Heart left ventricle (tissue), 16 donors: ENCODE results near the gene RABGGTA. TPM values are rescaled to one million over a fixed set of nuclear protein-coding genes. Genes with fewer than 3 reads are reported as not detected.
A peak's percentile ranks its signal among the peaks of the same experiment; 100 is the strongest.

ENCODE experiments used
- ATAC-seq, 4 donors: fragments of 200-7000 bp; cut with Tn5 transposase; one replicate each; pipeline ENCODE4 v1.9.1; 2020 to 2022; ENCODE audit warnings: moderate library complexity in 4 of 4, mild to moderate bottlenecking in 3 of 4, moderate number of reproducible peaks in 1 of 4
- DNase-seq, 5 donors: peaks; one replicate each; pipeline ENCODE4 v3.0.0-alpha.2; 2020
- H3K27ac ChIP-seq, 12 donors: fragments of 200-600 bp; sonication (generic) in 4 of 12; one replicate each; pipeline versions ENCODE4 v1.5.0 to v1.8.0; 2016 to 2022; ENCODE audit warnings: mild to moderate bottlenecking in 2 of 12
- H3K27me3 ChIP-seq, 9 donors: fragments of 200-600 bp; sonication (generic) in 2 of 9; one replicate each; pipeline versions ENCODE4 v1.5.1 to v1.8.0; 2016 to 2022; ENCODE audit warnings: mild to moderate bottlenecking in 3 of 9
- H3K36me3 ChIP-seq, 9 donors: fragments of 200-600 bp; sonication (generic) in 2 of 9; one replicate each; pipeline versions ENCODE4 v1.5.0 to v1.8.0; 2018 to 2022; ENCODE audit warnings: mild to moderate bottlenecking in 2 of 9
- H3K4me1 ChIP-seq, 12 donors: fragments of 200-600 bp; sonication (generic) in 4 of 12; one replicate each; pipeline versions ENCODE4 v1.5.0 to v1.8.0; 2016 to 2022; ENCODE audit warnings: mild to moderate bottlenecking in 3 of 12
- H3K4me3 ChIP-seq, 12 donors: fragments of 200-600 bp; sonication (generic) in 4 of 12; one replicate each; pipeline versions ENCODE4 v1.5.0 to v1.8.0; 2017 to 2022; ENCODE audit warnings: mild to moderate bottlenecking in 9 of 12, moderate library complexity in 4 of 12
- H3K9me3 ChIP-seq, 12 donors: fragments of 200-600 bp; sonication (generic) in 4 of 12; one replicate each; pipeline versions ENCODE4 v1.5.0 to v1.8.0; 2016 to 2022; ENCODE audit warnings: mild to moderate bottlenecking in 1 of 12
- POLR2A ChIP-seq, 2 donors: fragments of 450-650 bp; IDR thresholded peaks; one replicate each; pipeline ENCODE4 v1.6.1; 2017; ENCODE audit warnings: antibody characterized with exemption in 2 of 2, mild to moderate bottlenecking in 2 of 2, moderate library complexity in 2 of 2
- WGBS, 4 donors: extraction: QIAGEN DNeasy Blood & Tissue Kit in 2 of 4; methylation state at CpG; one replicate each; pipeline versions ENCODE4 v1.1.5 to v1.1.7; 2013 to 2018; 5-methylcytosine and 5-hydroxymethylcytosine counted together
- intact Hi-C, 10 donors: fragments of 100-400 bp; cut with DNase I; formaldehyde crosslinking; loops; one replicate each; pipeline versions ENCODE4 v1.11.1 to v1.14.2; 2022
- polyA plus RNA-seq, 2 donors: library from polyadenylated mRNA; stranded (reverse); fragments of 200-250 nt; gene quantifications; one replicate each; pipeline ENCODE4 v1.2.3, GENCODE V29; 2013
- total RNA-seq, 9 donors: library from RNA; depleted of rRNA in 2 of 9; stranded (reverse); fragments of >200 nt in 2 of 9; fragmentation: NEBNext Ultra II Directional in 3 of 9; extraction: Animal tissue kit (Norgen Biotek cat#: 25700) in 3 of 9; gene quantifications; one replicate each; pipeline versions ENCODE4 v1.1.0 to v1.2.4, GENCODE V29; 2016 to 2023
- TF ChIP-seq, protein P1 (sequence below), 12 donors: fragments of 200-600 bp; sonication (generic) in 4 of 12; IDR thresholded peaks; one replicate each; pipeline versions ENCODE4 v1.5.0 to v1.8.0; 2018 to 2022; ENCODE audit warnings: antibody characterized with exemption in 12 of 12, mild to moderate bottlenecking in 5 of 12
- donor health status: ischemic (EF 13 %, LVEDD 7.1; RV severe dilation, severe dysfunction).
- donor health status: healthy with polysubstance abuse.
- donor health status: DM: no; HTN: yes; CAD: no.
- donor health status: DM: no; HTN: no; CAD: no.
- donor health status: ischemic (EF 25% LVEDD 6.9; RV normal size, moderate dysfunction).
- donor health status: ischemic (EF 25% LVEDD 5.7; RV mildly dilated, moderate dysfunction).
- donor health status: healthy.
- donor health status: DM: yes; HTN: yes; CAD: no.
- donor health status: ischemic (EF 35%, LVEDD 5.7; RV mildly dilated, moderate dysfunction).
- donor health status: nonischemic (EF 11% LVEDD 7.7; RV severe dilation, severe dysfunction).
- donor health status: DM: yes; HTN: yes; CAD: no.
- donor health status: PGD.
- donor health status: ischemic (EF 29% LVEDD 5.4; RV normal size, mild dysfunction).
- donor health status: nonischemic (EF 23%, LVEDD 6.1; RV moderate dilation, normal function).

Gene RABGGTA
- total and polyA plus RNA-seq, 11 donors = 18.8 to 33.1 (median 26.7) TPM

DNA sequence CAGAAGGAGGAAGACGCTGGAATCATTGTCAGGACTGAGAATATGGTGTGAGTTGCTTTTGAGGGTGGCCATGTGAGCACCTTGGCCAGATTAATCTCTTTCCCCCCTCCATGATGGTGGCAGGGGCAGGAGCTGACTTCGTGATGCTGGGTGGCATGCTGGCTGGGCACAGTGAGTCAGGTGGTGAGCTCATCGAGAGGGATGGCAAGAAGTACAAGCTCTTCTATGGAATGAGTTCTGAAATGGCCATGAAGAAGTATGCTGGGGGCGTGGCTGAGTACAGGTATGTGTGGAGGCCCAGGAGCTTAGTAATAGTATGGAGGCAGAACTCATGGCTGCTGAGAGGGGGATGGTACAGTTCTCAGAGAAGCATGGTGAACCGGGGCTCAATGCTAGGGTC lies 33.3 kb downstream of the RABGGTA start:
- WGBS, 4 donors = 71 to 89% (median 86%) methylated on average over 5 of the region's 5 CpGs
- no peak for ATAC-seq
- TF ChIP-seq POLR2A (IDR thresholded peaks at IDR 0.05) = no peak
- TF ChIP-seq, protein P1, sequence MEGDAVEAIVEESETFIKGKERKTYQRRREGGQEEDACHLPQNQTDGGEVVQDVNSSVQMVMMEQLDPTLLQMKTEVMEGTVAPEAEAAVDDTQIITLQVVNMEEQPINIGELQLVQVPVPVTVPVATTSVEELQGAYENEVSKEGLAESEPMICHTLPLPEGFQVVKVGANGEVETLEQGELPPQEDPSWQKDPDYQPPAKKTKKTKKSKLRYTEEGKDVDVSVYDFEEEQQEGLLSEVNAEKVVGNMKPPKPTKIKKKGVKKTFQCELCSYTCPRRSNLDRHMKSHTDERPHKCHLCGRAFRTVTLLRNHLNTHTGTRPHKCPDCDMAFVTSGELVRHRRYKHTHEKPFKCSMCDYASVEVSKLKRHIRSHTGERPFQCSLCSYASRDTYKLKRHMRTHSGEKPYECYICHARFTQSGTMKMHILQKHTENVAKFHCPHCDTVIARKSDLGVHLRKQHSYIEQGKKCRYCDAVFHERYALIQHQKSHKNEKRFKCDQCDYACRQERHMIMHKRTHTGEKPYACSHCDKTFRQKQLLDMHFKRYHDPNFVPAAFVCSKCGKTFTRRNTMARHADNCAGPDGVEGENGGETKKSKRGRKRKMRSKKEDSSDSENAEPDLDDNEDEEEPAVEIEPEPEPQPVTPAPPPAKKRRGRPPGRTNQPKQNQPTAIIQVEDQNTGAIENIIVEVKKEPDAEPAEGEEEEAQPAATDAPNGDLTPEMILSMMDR (IDR thresholded peaks at IDR 0.05) = no peak
- no peaks in the 10 kb centered on the region for H3K27me3 ChIP-seq
- peaks cover 20 to 74% (median 56%) of the 10 kb centered on the region in 12 donors for H3K4me1 ChIP-seq
- H3K36me3 ChIP-seq = peaks cover 0 to 78% (median 74%) of the 10 kb centered on the region in 9 donors
- intact Hi-C loops = no loop called here
- H3K9me3 ChIP-seq = no peaks in the 10 kb centered on the region
- H3K4me3 ChIP-seq = no peak overlapping the region
- DNase-seq = no peak
- peak overlapping the region in 1 of 12 donors; percentile 3 for H3K27ac ChIP-seq

DNA sequence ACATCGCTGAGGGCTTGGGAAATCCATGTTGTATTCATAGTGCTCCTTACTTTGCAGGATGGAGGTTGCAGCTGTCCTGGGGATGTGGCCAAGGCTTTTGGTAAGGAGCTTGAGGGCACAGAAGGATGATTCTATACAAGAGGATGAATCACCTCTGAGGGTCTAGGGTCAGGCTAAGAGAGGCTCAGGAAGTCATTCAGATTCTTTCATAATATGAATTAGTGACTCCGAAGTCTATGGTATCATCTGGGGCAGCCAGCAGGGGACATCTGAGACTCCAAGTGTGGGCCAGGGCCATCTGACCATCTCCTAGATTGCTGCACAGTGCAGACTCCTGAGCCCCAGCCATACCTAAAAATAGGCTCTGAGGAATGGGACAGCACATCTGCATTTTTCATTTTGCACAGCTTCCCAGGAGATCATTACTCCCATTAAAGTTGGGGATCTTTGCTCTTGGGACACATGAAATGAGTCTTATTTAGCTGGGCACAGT lies 33.9 kb downstream of the RABGGTA start:
- Histone ChIP-seq H3K4me3 (no peak overlapping the region), H3K27me3 (no peaks in the 10 kb centered on the region), H3K36me3 (peaks cover 0 to 78% (median 74%) of the 10 kb centered on the region in 9 donors), H3K4me1 (peaks cover 20 to 74% (median 56%) of the 10 kb centered on the region in 12 donors), H3K27ac (no peak overlapping the region), H3K9me3 (no peaks in the 10 kb centered on the region)
- intact Hi-C loops = no loop called here
- WGBS, 4 donors = 80 to 92% (median 82%) methylated on average over 1 to 2 of the region's 2 CpGs
- no peak for DNase-seq
- TF ChIP-seq, protein P1 (IDR thresholded peaks at IDR 0.05) = no peak
- TF ChIP-seq POLR2A (IDR thresholded peaks at IDR 0.05) = no peak
- no peak for ATAC-seq

DNA sequence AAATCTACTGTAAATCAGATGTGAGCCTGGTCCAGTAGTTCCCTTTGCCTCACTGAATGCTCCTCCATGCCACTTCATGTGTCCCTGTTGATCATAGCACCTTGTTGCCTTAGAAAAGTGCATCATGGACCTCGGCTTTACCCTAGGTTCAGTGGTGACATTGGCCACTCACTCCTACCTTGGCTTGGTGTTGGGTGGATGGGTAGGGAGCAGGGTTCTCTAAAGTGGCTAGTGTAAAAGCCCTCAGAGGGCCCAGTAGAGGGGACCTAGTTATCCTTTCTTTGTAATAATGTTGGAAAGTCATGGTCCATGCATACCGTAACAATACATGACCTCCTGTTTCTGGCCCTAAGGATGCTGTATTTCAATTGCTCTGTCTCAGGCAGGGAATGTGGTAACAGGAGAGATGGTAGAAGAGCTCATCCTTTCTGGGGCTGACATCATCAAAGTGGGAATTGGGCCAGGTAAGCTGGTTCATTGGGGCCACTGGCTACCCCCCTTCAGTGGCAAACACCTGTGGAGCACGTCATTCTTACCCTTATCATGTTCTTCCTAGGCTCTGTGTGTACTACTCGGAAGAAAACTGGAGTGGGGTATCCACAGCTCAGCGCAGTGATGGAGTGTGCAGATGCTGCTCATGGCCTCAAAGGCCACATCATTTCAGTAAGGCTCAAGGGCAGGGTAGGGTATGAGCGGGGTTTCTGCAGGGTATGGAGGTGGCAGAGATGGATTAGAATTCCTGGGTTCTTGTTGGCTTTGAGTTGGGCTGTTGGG lies 34.5 kb downstream of the RABGGTA start:
- intact Hi-C loops = no loop called here
- ATAC-seq = no peak
- no peaks in the 10 kb centered on the region for H3K27me3 ChIP-seq

More for the DNA sequence above, 34.5 kb downstream of the RABGGTA start:
- TF ChIP-seq, protein P1 (IDR thresholded peaks at IDR 0.05) = no peak
- no peak for TF ChIP-seq POLR2A (IDR thresholded peaks at IDR 0.05)
- Histone ChIP-seq H3K36me3 (peaks cover 0 to 78% (median 74%) of the 10 kb centered on the region in 9 donors), H3K27ac (no peak overlapping the region), H3K4me1 (peaks cover 20 to 74% (median 54%) of the 10 kb centered on the region in 12 donors), H3K9me3 (no peaks in the 10 kb centered on the region), H3K4me3 (no peak overlapping the region)
- DNase-seq = no peak
- 94 to 99% (median 97%) methylated on average over 6 of the region's 6 CpGs for WGBS, 4 donors
